Upper lobe of left lung (tissue), 4 donors: ENCODE data around the gene TEF.

Experiments
- CTCF ChIP-seq, 6 experiments: fragments of 450-650 bp in 4 of 6; fragments of 200-600 bp in 2 of 6; sonication (generic) in 2 of 6; IDR thresholded peaks; one replicate each; pipeline ENCODE4 v1.5.1; 2016 to 2019; ENCODE audit warnings: antibody characterized with exemption in 6 of 6
- EP300 ChIP-seq, 4 donors: sonication (generic); formaldehyde crosslinking; IDR thresholded peaks; one replicate each; pipeline ENCODE4 v1.5.1; 2017; ENCODE audit warnings: antibody characterized with exemption in 4 of 4, control low read depth in 2 of 4
- POLR2A ChIP-seq, 4 donors: fragments of 450-650 bp; IDR thresholded peaks; one replicate each; pipeline ENCODE4 v1.5.1; 2016 to 2017; ENCODE audit warnings: antibody characterized with exemption in 4 of 4, mild to moderate bottlenecking in 2 of 4
- POLR2AphosphoS5 ChIP-seq, 2 donors: sonication (generic); formaldehyde crosslinking; IDR thresholded peaks; one replicate each; pipeline ENCODE4 v1.5.1; 2017; ENCODE audit warnings: antibody characterized with exemption in 2 of 2

GRCh38 chr22:41429232-41429950 is 47.6 kb downstream of the TEF start:
- TF ChIP-seq CTCF (IDR thresholded peaks at IDR 0.05), result no peak
- TF ChIP-seq POLR2AphosphoS5 (IDR thresholded peaks at IDR 0.05), result no peak
- no peak for TF ChIP-seq POLR2A (IDR thresholded peaks at IDR 0.05)
- TF ChIP-seq EP300 (IDR thresholded peaks at IDR 0.05), result no peak
